Keratinocyte (primary cell): Measurements from ENCODE around the gene PDE4C. TPM values are rescaled to one million over a fixed set of nuclear protein-coding genes. Genes with fewer than 3 reads are reported as not detected.

Experiments used
- DNase-seq: peaks from one replicate; pipeline ENCODE4 v3.0.0-alpha.2; 2011; ENCODE audit warnings: low read depth, missing footprints, low spot score
- FAIRE-seq: peaks from 2 replicates; lab custom pipeline; 2011; peaks lifted over from hg19 to GRCh38; lab: Jason Lieb, UNC
- H2AFZ ChIP-seq: 2 replicates; pipeline ENCODE4 v1.6.0; 2012; ENCODE audit warnings: low read length, control low read depth, inconsistent platforms; ENCODE audit not compliant: control insufficient read depth
- H3K27ac ChIP-seq: 2 replicates; pipeline ENCODE4 v1.5.1; 2011; ENCODE audit warnings: low read length; ENCODE audit not compliant: control insufficient read depth, insufficient read depth
- H3K27me3 ChIP-seq: 3 replicates; pipeline ENCODE4 v1.6.0; 2011; ENCODE audit warnings: low read length; ENCODE audit not compliant: control insufficient read depth, insufficient read depth; ENCODE audit errors: extremely low read depth
- H3K36me3 ChIP-seq, 2 experiments: 2 replicates in 1 of 2; 3 replicates in 1 of 2; pipeline ENCODE4 v1.5.1; 2011; ENCODE audit warnings: low read length in 2 of 2, mild to moderate bottlenecking in 1 of 2; ENCODE audit not compliant: control insufficient read depth in 2 of 2, insufficient read depth in 2 of 2; ENCODE audit errors: extremely low read depth in 1 of 2
- H3K4me1 ChIP-seq: 3 replicates; pipeline ENCODE4 v1.5.1; 2011; ENCODE audit warnings: low read length; ENCODE audit not compliant: control insufficient read depth, insufficient read depth; ENCODE audit errors: extremely low read depth
- H3K4me2 ChIP-seq: 3 replicates; pipeline ENCODE4 v1.6.0; 2011; ENCODE audit warnings: low read depth, low read length; ENCODE audit not compliant: control insufficient read depth, insufficient read depth; ENCODE audit errors: extremely low read depth
- H3K4me3 ChIP-seq, 3 experiments: fragments of 200-600 bp in 1 of 3; sonication (generic) in 1 of 3; 2 replicates in 2 of 3; 3 replicates in 1 of 3; pipeline ENCODE4 v1.5.1; 2011 to 2016; ENCODE audit warnings: low read length in 3 of 3, mild to moderate bottlenecking in 3 of 3, control low read depth in 2 of 3, inconsistent platforms in 1 of 3, low read depth in 1 of 3, mixed read lengths in 1 of 3, mixed run types in 1 of 3, moderate library complexity in 1 of 3; ENCODE audit not compliant: control insufficient read depth in 2 of 3, insufficient read depth in 2 of 3; ENCODE audit errors: extremely low read depth in 1 of 3
- H3K79me2 ChIP-seq: 2 replicates; pipeline ENCODE4 v1.6.0; 2012; ENCODE audit warnings: low read length; ENCODE audit not compliant: control insufficient read depth, insufficient read depth
- H3K9ac ChIP-seq: 3 replicates; pipeline ENCODE4 v1.6.0; 2011; ENCODE audit warnings: low read length; ENCODE audit not compliant: control insufficient read depth, insufficient read depth; ENCODE audit errors: extremely low read depth
- H3K9me1 ChIP-seq: 3 replicates; pipeline ENCODE4 v1.6.0; 2011; ENCODE audit warnings: low read length; ENCODE audit not compliant: control insufficient read depth, insufficient read depth; ENCODE audit errors: extremely low read depth
- H3K9me3 ChIP-seq: 2 replicates; pipeline ENCODE4 v1.5.1; 2012; ENCODE audit warnings: low read depth, low read length; ENCODE audit not compliant: control insufficient read depth
- H4K20me1 ChIP-seq: 3 replicates; pipeline ENCODE4 v1.6.0; 2011; ENCODE audit warnings: low read length; ENCODE audit not compliant: control insufficient read depth, insufficient read depth; ENCODE audit errors: extremely low read depth
- CTCF ChIP-seq, 3 experiments: IDR thresholded peaks in 1 of 3; conservative IDR thresholded peaks in 1 of 3; optimal IDR thresholded peaks in 1 of 3; 2 replicates in 2 of 3; 3 replicates in 1 of 3; pipeline versions ENCODE3 to v1.5.1; 2011; ENCODE audit warnings: low read length in 3 of 3, mild to moderate bottlenecking in 3 of 3, moderate library complexity in 2 of 3, control low read depth in 1 of 3, inconsistent platforms in 1 of 3; ENCODE audit not compliant: insufficient read depth in 2 of 3; ENCODE audit errors: extremely low read depth in 1 of 3
- EZH2 ChIP-seq: IDR thresholded peaks from one replicate; pipeline ENCODE4 v1.6.1; 2012; ENCODE audit warnings: inconsistent platforms, mild to moderate bottlenecking, low read length, moderate library complexity
- dilution Hi-C: fragments of 300-500 bp; cut with MboI; formaldehyde crosslinking; loops from one replicate; pipeline ENCODE4 v1.7.0; 2020; ENCODE audit warnings: low sequenced_read_pairs; ENCODE audit not compliant: extremely low pct_ligation_motif_present
- polyA plus RNA-seq, 5 experiments: library from polyadenylated mRNA; depleted of rRNA in 3 of 5; stranded (reverse) in 3 of 5; stranded (forward) in 1 of 5; unstranded in 1 of 5; fragments of >200 nt; gene quantifications; 1 replicate in 1 of 5; 2 replicates in 3 of 5; 3 replicates in 1 of 5; pipeline versions ENCODE4 v1.2.1 to v1.2.3, GENCODE V29; 2011 to 2012; ENCODE audit warnings: missing spikeins in 2 of 5, low read depth in 1 of 5, low replicate concordance in 1 of 5

PDE4C gene
- polyA plus RNA-seq, 1 donor (not counting 4 experiments of a cell fraction or from before 2014, with no cell fraction given), result not detected

- Histone ChIP-seq H3K9ac (peak overlapping the region; percentile 85), H3K9me3 (no peaks in the 10 kb centered on the region), H2AFZ (peak overlapping the region; percentile 53), H3K36me3 (peaks cover 4 to 9% of the 10 kb centered on the region in 2 experiments), H3K4me1 (peaks cover 20% of the 10 kb centered on the region), H4K20me1 (no peaks in the 10 kb centered on the region), H3K4me3 (peak overlapping the region in 2 of 3 experiments; percentile 81 to 82), H3K27ac (peak overlapping the region; percentile 81), H3K9me1 (peaks cover 4% of the 10 kb centered on the region), H3K4me2 (peak overlapping the region; percentile 93), H3K79me2 (peaks cover 6% of the 10 kb centered on the region), H3K27me3 (no peaks in the 10 kb centered on the region)
- FAIRE-seq (peak; percentile 79), DNase-seq (peak; percentile 49)
- dilution Hi-C loops, result no loop called here
- TF ChIP-seq EZH2, result no peak
- no peak for TF ChIP-seq CTCF (optimal IDR thresholded peaks at IDR 0.05 in 1 of 3, IDR thresholded peaks at IDR 0.05 in 1 of 3, conservative IDR thresholded peaks at IDR 0.05 in 1 of 3; ENCODE audit: extremely low read depth in 1 of 3, insufficient read depth in 2 of 3, low read length in 3 of 3)
Observed at GRCh38 chr19:18191640-18192062, 34.6 kb downstream of the PDE4C start.

GRCh38 chr19:18190278-18190677, 36.0 kb downstream of the PDE4C start:
- Histone ChIP-seq H2AFZ (no peak overlapping the region), H3K4me2 (no peak overlapping the region), H3K9ac (no peak overlapping the region), H3K9me3 (no peaks in the 10 kb centered on the region), H3K79me2 (peaks cover 6% of the 10 kb centered on the region), H3K4me3 (no peak overlapping the region), H3K9me1 (peaks cover 4% of the 10 kb centered on the region), H3K27ac (no peak overlapping the region), H4K20me1 (no peaks in the 10 kb centered on the region), H3K4me1 (peaks cover 20% of the 10 kb centered on the region), H3K36me3 (peaks cover 0 to 2% of the 10 kb centered on the region in 2 experiments), H3K27me3 (no peaks in the 10 kb centered on the region)
- dilution Hi-C loops, result no loop called here
- TF ChIP-seq CTCF (optimal IDR thresholded peaks at IDR 0.05 in 1 of 3, IDR thresholded peaks at IDR 0.05 in 1 of 3, conservative IDR thresholded peaks at IDR 0.05 in 1 of 3; ENCODE audit: extremely low read depth in 1 of 3, insufficient read depth in 2 of 3, low read length in 3 of 3) (no peak), EZH2 (no peak)
- no peak for DNase-seq
- FAIRE-seq, result no peak
